Measurements from ENCODE around the gene DAPK2. TPM values are rescaled to one million over a fixed set of nuclear protein-coding genes. Genes with fewer than 3 reads are reported as not detected.

The DAPK2 gene
- total and polyA plus RNA-seq, 2 experiments from 2014 or later, result 0.51 to 1.4 TPM

- peaks cover 7% of the 10 kb centered on the region for H3K4me1 ChIP-seq (ENCODE audit: low read depth)
- H3K4me3 ChIP-seq, result no peak overlapping the region
- DNase-seq (ENCODE audit: low read depth in 1 of 2, low spot score in 1 of 2), result no peak
- no peak overlapping the region for H3K27ac ChIP-seq
- H3K27me3 ChIP-seq, result no peaks in the 10 kb centered on the region
- H3K9me3 ChIP-seq (ENCODE audit: low read depth), result no peaks in the 10 kb centered on the region
- no peaks in the 10 kb centered on the region for H3K36me3 ChIP-seq
- no peak for TF ChIP-seq CTCF (IDR thresholded peaks at IDR 0.05; ENCODE audit: low read depth, low read length)
Measured at GRCh38 chr15:64011736-64012135, 34.5 kb downstream of the DAPK2 start.

GRCh38 chr15:64010719-64011118, 35.6 kb downstream of the DAPK2 start:
- H3K9me3 ChIP-seq (ENCODE audit: low read depth), result no peaks in the 10 kb centered on the region
- no peak overlapping the region for H3K4me3 ChIP-seq
- no peak for TF ChIP-seq CTCF (IDR thresholded peaks at IDR 0.05; ENCODE audit: low read depth, low read length)
- DNase-seq (ENCODE audit: low read depth in 1 of 2, low spot score in 1 of 2), result peak in 1 of 2 donors; percentile 79
- H3K36me3 ChIP-seq, result no peaks in the 10 kb centered on the region
- no peaks in the 10 kb centered on the region for H3K27me3 ChIP-seq
- H3K27ac ChIP-seq, result no peak overlapping the region
- peaks cover 7% of the 10 kb centered on the region for H3K4me1 ChIP-seq (ENCODE audit: low read depth)

- no peak for DNase-seq (ENCODE audit: low read depth in 1 of 2, low spot score in 1 of 2)
- Histone ChIP-seq H3K27ac (no peak overlapping the region), H3K36me3 (no peaks in the 10 kb centered on the region), H3K27me3 (no peaks in the 10 kb centered on the region), H3K4me1 (ENCODE audit: low read depth) (peaks cover 7% of the 10 kb centered on the region), H3K9me3 (ENCODE audit: low read depth) (no peaks in the 10 kb centered on the region), H3K4me3 (no peak overlapping the region)
- no peak for TF ChIP-seq CTCF (IDR thresholded peaks at IDR 0.05; ENCODE audit: low read depth, low read length)
Measured at GRCh38 chr15:64009798-64010261, 36.5 kb downstream of the DAPK2 start.

GRCh38 chr15:64009241-64009640, 37.0 kb downstream of the DAPK2 start:
- Histone ChIP-seq H3K27ac (no peak overlapping the region), H3K36me3 (no peaks in the 10 kb centered on the region), H3K4me3 (no peak overlapping the region), H3K27me3 (no peaks in the 10 kb centered on the region), H3K4me1 (ENCODE audit: low read depth) (peaks cover 7% of the 10 kb centered on the region), H3K9me3 (ENCODE audit: low read depth) (no peaks in the 10 kb centered on the region)
- peak in 1 of 2 donors; percentile 49 for DNase-seq (ENCODE audit: low read depth in 1 of 2, low spot score in 1 of 2)
- no peak for TF ChIP-seq CTCF (IDR thresholded peaks at IDR 0.05; ENCODE audit: low read depth, low read length)

GRCh38 chr15:64008177-64008576, 38.1 kb downstream of the DAPK2 start:
- H3K27ac ChIP-seq, result no peak overlapping the region
- DNase-seq (ENCODE audit: low read depth in 1 of 2, low spot score in 1 of 2), result no peak
- no peak overlapping the region for H3K4me3 ChIP-seq
- H3K36me3 ChIP-seq, result no peaks in the 10 kb centered on the region
- H3K27me3 ChIP-seq, result no peaks in the 10 kb centered on the region
- no peak for TF ChIP-seq CTCF (IDR thresholded peaks at IDR 0.05; ENCODE audit: low read depth, low read length)
- H3K4me1 ChIP-seq (ENCODE audit: low read depth), result peaks cover 1% of the 10 kb centered on the region
- no peaks in the 10 kb centered on the region for H3K9me3 ChIP-seq (ENCODE audit: low read depth)

- no peak for TF ChIP-seq CTCF (IDR thresholded peaks at IDR 0.05; ENCODE audit: low read depth, low read length)
- DNase-seq (ENCODE audit: low read depth in 1 of 2, low spot score in 1 of 2), result no peak
- H3K27ac ChIP-seq, result no peak overlapping the region
Measured at GRCh38 chr15:64006642-64007041, 39.6 kb downstream of the DAPK2 start.

More at GRCh38 chr15:64006642-64007041, 39.6 kb downstream of the DAPK2 start:
- no peaks in the 10 kb centered on the region for H3K27me3 ChIP-seq
- H3K4me1 ChIP-seq (ENCODE audit: low read depth), result no peaks in the 10 kb centered on the region
- H3K36me3 ChIP-seq, result no peaks in the 10 kb centered on the region
- H3K9me3 ChIP-seq (ENCODE audit: low read depth), result no peaks in the 10 kb centered on the region
- no peak overlapping the region for H3K4me3 ChIP-seq

Measured in cardiac muscle cell (in vitro differentiated cells and primary cell).